Dendritic cell treated with granulocyte-macrophage colony-stimulating factor and Interleukin-4, amounts not matched to agents 40 ng/mL and 50 ng/mL, for 4 days (primary cell): Measurements from ENCODE around the gene SH3BP2.

Experiments used
- H3K27ac Mint-ChIP-seq: one replicate; pipeline ENCODE4 v1.8.0; 2022; ENCODE audit warnings: mild to moderate bottlenecking, mixed read lengths
- H3K27me3 Mint-ChIP-seq: one replicate; pipeline ENCODE4 v1.8.0; 2022; ENCODE audit warnings: mild to moderate bottlenecking, mixed read lengths
- H3K36me3 Mint-ChIP-seq: one replicate; pipeline ENCODE4 v1.8.0; 2022; ENCODE audit warnings: low read depth, mixed read lengths
- H3K4me1 Mint-ChIP-seq: one replicate; pipeline ENCODE4 v1.8.0; 2022; ENCODE audit warnings: low read depth, mixed read lengths
- H3K4me3 Mint-ChIP-seq: one replicate; pipeline ENCODE4 v1.8.0; 2022; ENCODE audit warnings: mild to moderate bottlenecking, moderate library complexity, mixed read lengths
- H3K9me3 Mint-ChIP-seq: one replicate; pipeline ENCODE4 v1.8.0; 2022; ENCODE audit warnings: mixed read lengths
- intact Hi-C: fragments of 100-400 bp; cut with micrococcal nuclease; formaldehyde crosslinking; loops from one replicate; pipeline ENCODE4 v1.15.0; 2022

The SH3BP2 gene

DNA sequence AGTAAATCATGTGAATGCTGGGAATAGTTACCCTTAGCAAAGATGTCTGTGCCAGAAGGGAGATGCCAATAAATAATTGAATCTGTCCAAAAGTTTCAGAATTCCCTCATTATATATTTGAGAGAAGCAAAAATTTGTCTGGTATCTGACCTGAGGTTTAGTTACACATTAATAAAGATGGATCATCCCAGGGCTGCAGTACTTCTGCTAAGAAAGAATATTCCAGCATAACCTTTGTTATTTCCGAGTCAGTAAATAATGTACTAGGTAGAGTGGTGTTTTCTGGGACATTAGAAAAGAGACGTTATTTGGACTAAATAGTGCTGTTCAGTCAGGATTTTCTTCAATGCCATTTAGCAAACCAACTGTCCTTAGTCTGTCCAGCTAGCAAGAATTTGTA, 77.2 kb downstream of the SH3BP2 start:
- intact Hi-C loops, result no loop called here
- Mint-ChIP-seq H3K4me1 (peaks cover 62% of the 10 kb centered on the region), H3K36me3 (peaks cover 18% of the 10 kb centered on the region), H3K27me3 (no peaks in the 10 kb centered on the region), H3K27ac (no peak overlapping the region), H3K4me3 (no peak overlapping the region), H3K9me3 (no peaks in the 10 kb centered on the region)

DNA sequence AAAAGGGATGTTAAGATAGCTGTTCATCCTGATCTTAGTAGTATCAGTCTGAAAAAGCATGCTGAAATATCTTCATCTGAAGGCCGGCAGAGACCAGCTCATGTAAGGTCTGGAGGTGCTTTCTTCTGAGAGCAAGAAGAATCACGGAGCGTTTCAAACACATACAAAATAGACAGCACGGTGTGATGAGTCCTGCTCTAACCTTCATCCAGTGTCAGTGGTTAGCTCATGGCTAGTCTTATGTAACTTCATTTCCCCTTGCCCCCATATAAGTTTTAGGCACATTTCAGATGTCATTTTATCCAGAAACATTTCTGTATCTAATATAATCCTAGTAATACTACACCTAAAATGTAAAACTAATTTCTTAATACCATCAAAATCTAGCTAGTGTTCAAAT, 78.6 kb downstream of the SH3BP2 start:
- H3K36me3 Mint-ChIP-seq, result peaks cover 28% of the 10 kb centered on the region
- no peaks in the 10 kb centered on the region for H3K9me3 Mint-ChIP-seq
- H3K4me3 Mint-ChIP-seq, result no peak overlapping the region
- peaks cover 50% of the 10 kb centered on the region for H3K4me1 Mint-ChIP-seq
- intact Hi-C loops, result no loop called here
- H3K27me3 Mint-ChIP-seq, result no peaks in the 10 kb centered on the region
- peak overlapping the region; percentile 7 for H3K27ac Mint-ChIP-seq

DNA sequence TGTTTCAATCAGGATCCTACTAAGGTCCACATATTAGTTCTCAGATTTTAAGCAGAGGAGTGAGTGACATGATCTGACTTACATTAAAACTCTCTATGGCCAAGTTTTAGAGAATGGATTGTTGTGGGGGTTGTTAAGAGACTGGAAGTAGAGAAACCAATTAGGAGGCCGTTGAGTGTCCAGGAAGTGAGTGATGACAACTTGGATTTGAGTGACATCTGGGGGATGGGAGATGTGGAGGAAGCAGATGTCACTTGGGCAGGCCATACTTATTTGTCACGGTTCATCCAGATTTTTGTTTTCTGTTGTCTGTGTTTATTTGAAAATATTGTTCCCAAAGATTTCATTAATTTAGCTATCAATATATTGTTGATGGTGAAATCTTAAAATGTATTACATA, 79.0 kb downstream of the SH3BP2 start:
- no peak overlapping the region for H3K4me3 Mint-ChIP-seq
- no peaks in the 10 kb centered on the region for H3K27me3 Mint-ChIP-seq
- no peaks in the 10 kb centered on the region for H3K9me3 Mint-ChIP-seq
- H3K27ac Mint-ChIP-seq, result peak overlapping the region; percentile 7
- peaks cover 33% of the 10 kb centered on the region for H3K36me3 Mint-ChIP-seq
- peaks cover 45% of the 10 kb centered on the region for H3K4me1 Mint-ChIP-seq
- intact Hi-C loops, result no loop called here

DNA sequence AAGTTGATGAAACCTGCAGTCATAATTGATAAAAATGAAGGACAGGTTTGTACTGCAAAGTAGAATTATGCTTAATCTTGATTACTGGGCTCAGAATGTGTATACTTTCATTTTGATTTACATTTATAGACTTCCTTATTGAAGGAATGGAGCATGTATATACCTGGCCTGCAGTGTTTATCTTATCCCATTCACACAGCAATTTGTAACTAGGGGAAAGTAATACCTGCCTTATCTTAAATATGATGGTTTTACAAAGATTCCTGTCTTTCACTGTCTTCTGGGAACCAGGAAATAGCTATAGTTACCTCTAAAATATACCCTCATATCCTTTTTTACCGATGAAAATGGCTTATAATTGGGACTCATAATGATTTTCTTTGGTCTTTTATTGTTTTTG, 80.4 kb downstream of the SH3BP2 start:
- intact Hi-C loops, result no loop called here
- Mint-ChIP-seq H3K36me3 (peaks cover 41% of the 10 kb centered on the region), H3K9me3 (no peaks in the 10 kb centered on the region), H3K27me3 (no peaks in the 10 kb centered on the region), H3K4me3 (no peak overlapping the region), H3K4me1 (peaks cover 31% of the 10 kb centered on the region), H3K27ac (no peak overlapping the region)

DNA sequence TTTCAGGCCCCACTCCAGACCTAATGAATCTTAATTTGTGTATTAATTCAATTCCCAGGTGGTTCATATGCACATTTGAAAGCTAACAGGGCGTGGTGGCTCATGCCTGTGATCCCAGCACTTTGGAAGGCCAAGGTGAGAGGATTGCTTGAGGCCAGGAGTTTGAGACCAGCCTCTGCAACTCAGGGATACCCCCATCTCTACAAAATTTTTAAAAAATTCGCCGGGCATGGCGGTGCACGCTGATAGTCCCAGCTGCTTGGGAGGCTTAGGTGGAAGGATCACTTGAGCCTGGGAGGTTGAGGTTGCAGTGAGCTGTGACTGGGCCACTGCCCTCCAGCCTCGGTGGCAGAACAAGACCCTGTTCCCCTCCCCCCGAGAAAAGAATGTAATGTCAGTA, 82.0 kb downstream of the SH3BP2 start:
- peaks cover 16% of the 10 kb centered on the region for H3K4me1 Mint-ChIP-seq

DNA sequence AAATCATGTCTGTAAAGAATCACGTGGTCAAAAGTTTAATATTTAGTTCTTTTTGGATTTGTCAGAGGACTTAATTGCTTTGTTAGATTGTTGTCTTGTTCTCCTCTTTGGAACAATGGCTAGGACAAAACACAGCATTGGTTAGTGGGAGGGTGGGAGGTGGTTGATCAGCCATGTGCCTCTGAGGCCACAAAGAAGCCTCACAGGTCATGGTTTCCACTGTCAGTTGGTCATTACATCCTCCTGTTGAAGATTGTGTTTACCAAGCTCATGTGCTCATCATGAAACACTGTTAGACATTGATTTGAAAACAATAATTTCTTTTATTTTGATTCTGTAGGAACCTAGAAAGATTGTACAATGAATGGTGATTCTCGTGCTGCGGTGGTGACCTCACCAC, 82.7 kb downstream of the SH3BP2 start:
- Mint-ChIP-seq H3K4me1 (peaks cover 13% of the 10 kb centered on the region), H3K27ac (no peak overlapping the region), H3K27me3 (no peaks in the 10 kb centered on the region), H3K36me3 (peaks cover 54% of the 10 kb centered on the region), H3K9me3 (no peaks in the 10 kb centered on the region), H3K4me3 (no peak overlapping the region)
- intact Hi-C loops, result no loop called here

More for the DNA sequence above, 82.0 kb downstream of the SH3BP2 start:
- Mint-ChIP-seq H3K36me3 (peaks cover 49% of the 10 kb centered on the region), H3K27me3 (no peaks in the 10 kb centered on the region), H3K9me3 (no peaks in the 10 kb centered on the region), H3K27ac (no peak overlapping the region), H3K4me3 (no peak overlapping the region)
- intact Hi-C loops, result no loop called here

DNA sequence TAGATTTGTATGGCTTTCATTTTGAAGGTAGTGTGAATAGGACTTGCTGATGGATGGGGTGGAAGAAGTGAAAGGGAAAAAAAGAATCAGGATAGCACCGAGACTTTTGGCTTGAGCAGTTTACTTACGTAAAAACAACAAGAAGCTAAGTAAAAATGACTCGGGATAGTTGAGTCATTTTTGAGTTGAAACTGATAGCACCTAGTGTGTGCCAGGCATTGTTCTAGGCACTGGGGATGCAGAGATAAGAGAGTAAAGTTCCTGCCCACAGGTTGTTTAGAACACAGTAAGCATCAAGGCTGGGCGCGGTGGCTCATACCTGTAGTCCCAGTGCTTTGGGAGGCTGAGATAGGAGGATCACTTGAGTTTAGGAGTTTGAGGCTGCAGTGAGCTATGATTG, 85.5 kb downstream of the SH3BP2 start:
- Mint-ChIP-seq H3K27me3 (no peaks in the 10 kb centered on the region), H3K27ac (no peak overlapping the region), H3K9me3 (no peaks in the 10 kb centered on the region), H3K4me3 (no peak overlapping the region), H3K4me1 (no peaks in the 10 kb centered on the region), H3K36me3 (peaks cover 66% of the 10 kb centered on the region)
- intact Hi-C loops, result no loop called here

DNA sequence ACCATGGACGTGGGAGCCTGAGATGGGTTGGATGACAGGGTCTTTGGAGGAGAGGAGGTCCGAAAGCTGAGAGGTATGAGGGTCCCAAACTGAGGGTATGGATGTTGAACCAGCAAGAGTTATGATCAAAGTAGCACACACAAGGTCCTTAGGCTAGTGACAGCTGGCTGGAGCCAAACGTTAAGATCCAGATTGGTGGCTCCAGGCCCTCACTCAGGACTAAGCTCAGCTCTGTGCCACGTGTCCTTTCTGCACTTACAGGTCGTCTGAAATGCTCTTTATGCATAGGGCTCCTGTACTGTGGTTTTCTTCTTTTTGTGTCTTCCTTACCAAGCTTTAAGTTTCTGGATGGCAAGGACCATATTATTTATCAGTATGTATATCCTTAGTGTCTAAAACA, 86.1 kb downstream of the SH3BP2 start:
- Mint-ChIP-seq H3K36me3 (peaks cover 72% of the 10 kb centered on the region), H3K27me3 (no peaks in the 10 kb centered on the region), H3K4me3 (no peak overlapping the region), H3K9me3 (no peaks in the 10 kb centered on the region), H3K27ac (no peak overlapping the region), H3K4me1 (no peaks in the 10 kb centered on the region)
- intact Hi-C loops, result no loop called here

DNA sequence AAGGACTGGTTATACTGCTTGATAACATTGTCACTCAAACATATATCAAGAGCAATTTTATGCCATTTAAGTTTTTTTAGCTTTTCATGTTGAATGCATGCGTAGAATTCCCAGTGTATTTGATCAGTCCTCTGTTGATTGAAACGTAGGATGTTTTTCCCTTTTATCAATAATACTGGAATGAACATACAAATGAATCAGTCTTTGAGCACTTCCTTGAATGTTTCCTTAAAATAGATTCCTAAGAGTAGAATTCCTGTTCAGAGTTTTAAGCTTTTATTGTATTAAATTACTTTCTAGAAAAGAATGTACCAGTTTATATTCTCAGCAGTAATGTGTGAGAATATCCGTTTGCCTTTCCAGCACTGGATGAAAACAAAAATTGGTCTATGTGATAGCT, 88.5 kb downstream of the SH3BP2 start:
- no peaks in the 10 kb centered on the region for H3K9me3 Mint-ChIP-seq
- no peak overlapping the region for H3K27ac Mint-ChIP-seq
- H3K4me3 Mint-ChIP-seq, result no peak overlapping the region
- H3K27me3 Mint-ChIP-seq, result no peaks in the 10 kb centered on the region
- no peaks in the 10 kb centered on the region for H3K4me1 Mint-ChIP-seq
- peaks cover 86% of the 10 kb centered on the region for H3K36me3 Mint-ChIP-seq
- intact Hi-C loops, result no loop called here

DNA sequence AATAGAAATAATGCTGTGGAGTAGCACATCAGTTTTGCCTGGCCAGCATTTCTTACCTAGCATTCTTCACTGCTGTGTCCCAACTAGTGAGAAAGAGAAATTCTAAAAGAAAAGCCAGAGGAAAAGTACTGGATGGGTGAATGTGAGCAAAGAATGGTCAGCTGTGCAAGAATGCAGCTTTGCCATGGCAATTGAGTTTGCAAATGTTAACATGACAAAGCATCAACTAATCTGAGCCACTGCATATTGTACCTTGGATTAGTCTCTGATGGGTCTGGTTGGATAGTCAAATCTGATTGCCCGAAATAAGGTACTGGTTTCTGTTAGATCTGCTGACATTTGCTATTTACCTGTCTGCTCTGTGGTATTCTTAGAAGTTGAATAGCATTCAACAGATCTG, 89.5 kb downstream of the SH3BP2 start:
- Mint-ChIP-seq H3K9me3 (no peaks in the 10 kb centered on the region), H3K4me3 (no peak overlapping the region), H3K27me3 (no peaks in the 10 kb centered on the region), H3K4me1 (peaks cover 4% of the 10 kb centered on the region), H3K27ac (no peak overlapping the region), H3K36me3 (peaks cover 86% of the 10 kb centered on the region)
- intact Hi-C loops, result no loop called here

DNA sequence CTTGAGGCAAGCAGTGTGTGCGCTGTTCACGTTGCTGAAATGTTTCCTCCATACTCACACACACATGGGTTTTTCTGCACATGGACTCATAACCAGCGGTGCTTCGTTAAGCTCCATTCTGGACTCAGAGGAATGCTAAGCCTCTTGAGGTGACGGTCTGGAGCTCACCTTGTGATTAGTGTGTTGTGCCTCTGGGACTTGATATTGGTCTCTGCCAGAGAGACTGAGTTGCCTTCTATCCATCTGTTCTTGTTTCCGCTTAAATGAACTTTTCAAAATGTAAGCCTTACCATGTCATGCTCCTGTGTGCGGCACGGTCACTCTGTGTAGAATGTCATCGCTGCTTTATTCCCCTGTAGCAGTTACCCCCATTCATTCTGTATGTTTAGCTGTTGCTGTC, 93.3 kb downstream of the SH3BP2 start:
- Mint-ChIP-seq H3K4me1 (peaks cover 20% of the 10 kb centered on the region), H3K9me3 (no peaks in the 10 kb centered on the region), H3K27ac (peak overlapping the region; percentile 36), H3K4me3 (no peak overlapping the region), H3K27me3 (no peaks in the 10 kb centered on the region), H3K36me3 (peaks cover 84% of the 10 kb centered on the region)
- intact Hi-C loops, result no loop called here

DNA sequence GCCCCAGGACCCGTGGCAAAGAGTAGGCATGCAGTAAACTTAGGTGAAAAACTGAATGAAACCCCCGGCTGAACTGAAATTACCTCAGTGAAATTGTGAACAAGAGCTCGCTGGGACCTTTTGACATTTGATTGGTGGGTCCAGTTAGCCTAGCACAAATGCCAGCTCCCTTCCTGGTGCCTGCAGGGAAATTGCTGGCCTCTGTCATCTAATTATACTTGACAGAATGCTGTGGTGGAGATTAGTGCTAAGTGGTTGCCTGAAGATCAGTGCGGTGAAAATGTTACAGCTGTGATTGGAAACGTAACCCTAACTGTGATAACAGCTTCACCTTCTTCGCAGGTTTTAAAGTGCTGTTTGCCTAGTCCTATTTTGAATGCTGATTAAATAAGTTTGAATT, 93.7 kb downstream of the SH3BP2 start:
- Mint-ChIP-seq H3K27ac (peak overlapping the region; percentile 36), H3K27me3 (no peaks in the 10 kb centered on the region)
- intact Hi-C loops, result no loop called here

DNA sequence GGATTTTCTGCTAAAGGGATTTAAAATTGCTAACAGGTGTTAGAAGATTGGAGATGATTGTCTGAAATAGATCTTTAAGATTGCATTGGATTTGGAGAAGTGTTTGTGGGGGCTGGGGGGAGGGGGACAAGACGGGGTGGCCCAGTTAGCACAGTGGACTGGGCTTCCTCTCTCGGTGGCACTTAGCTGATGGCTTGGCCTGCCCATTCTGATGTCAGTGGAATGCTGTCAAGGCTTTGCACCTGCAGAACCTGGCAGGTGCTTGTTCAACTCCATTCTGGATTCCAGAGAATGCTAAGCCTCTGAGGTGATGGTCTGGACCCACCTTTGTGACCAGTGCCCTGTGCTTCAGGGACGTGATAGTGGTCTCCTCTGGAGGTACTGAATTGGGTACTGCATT, 94.5 kb downstream of the SH3BP2 start:
- intact Hi-C loops, result no loop called here
- Mint-ChIP-seq H3K9me3 (no peaks in the 10 kb centered on the region), H3K4me1 (peaks cover 24% of the 10 kb centered on the region), H3K36me3 (peaks cover 88% of the 10 kb centered on the region), H3K4me3 (no peak overlapping the region), H3K27ac (no peak overlapping the region), H3K27me3 (no peaks in the 10 kb centered on the region)

More for the DNA sequence above, 93.7 kb downstream of the SH3BP2 start:
- Mint-ChIP-seq H3K4me3 (no peak overlapping the region), H3K4me1 (peaks cover 24% of the 10 kb centered on the region), H3K9me3 (no peaks in the 10 kb centered on the region), H3K36me3 (peaks cover 88% of the 10 kb centered on the region)

DNA sequence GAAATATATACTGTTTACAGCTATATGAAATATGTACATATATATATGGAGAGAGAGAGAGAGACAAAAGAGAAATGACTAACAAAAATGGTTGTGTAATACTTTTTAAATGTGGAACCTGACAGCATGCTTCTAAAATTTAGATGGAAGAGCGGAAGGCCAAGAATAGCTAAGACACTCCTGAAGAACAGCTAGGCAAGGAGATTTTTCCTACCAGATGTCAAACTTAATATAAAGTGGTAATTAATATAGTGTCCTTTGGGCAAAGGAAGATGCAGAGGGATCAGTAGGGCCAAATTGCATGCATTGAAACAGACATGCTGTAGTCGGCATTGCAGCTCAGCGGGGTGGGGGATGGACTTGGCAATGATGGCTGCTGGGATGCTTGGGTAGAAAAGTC, 96.0 kb downstream of the SH3BP2 start:
- peaks cover 81% of the 10 kb centered on the region for H3K36me3 Mint-ChIP-seq
- H3K27me3 Mint-ChIP-seq, result no peaks in the 10 kb centered on the region
- no peaks in the 10 kb centered on the region for H3K9me3 Mint-ChIP-seq
- H3K27ac Mint-ChIP-seq, result no peak overlapping the region
- intact Hi-C loops, result no loop called here
- no peak overlapping the region for H3K4me3 Mint-ChIP-seq
- H3K4me1 Mint-ChIP-seq, result peaks cover 24% of the 10 kb centered on the region
